Panc1 (cell line): ENCODE measurements around the gene GJD4.

ENCODE experiments used
- POLR2AphosphoS5 ChIP-seq: IDR thresholded peaks from 2 replicates; pipeline ENCODE4 v1.6.1; 2012; ENCODE audit warnings: mild to moderate bottlenecking, low read depth, low read length, moderate library complexity
- SIN3A ChIP-seq: IDR thresholded peaks from 2 replicates; pipeline ENCODE4 v1.6.1; 2012; ENCODE audit warnings: low read depth, mild to moderate bottlenecking, low read length, moderate library complexity, borderline replicate concordance; ENCODE audit not compliant: insufficient read depth
- TF ChIP-seq, protein P1 (sequence below): fragments of 450-650 bp; IDR thresholded peaks from 2 replicates; pipeline ENCODE4 v1.5.1; 2017; ENCODE audit warnings: mild to moderate bottlenecking

DNA sequence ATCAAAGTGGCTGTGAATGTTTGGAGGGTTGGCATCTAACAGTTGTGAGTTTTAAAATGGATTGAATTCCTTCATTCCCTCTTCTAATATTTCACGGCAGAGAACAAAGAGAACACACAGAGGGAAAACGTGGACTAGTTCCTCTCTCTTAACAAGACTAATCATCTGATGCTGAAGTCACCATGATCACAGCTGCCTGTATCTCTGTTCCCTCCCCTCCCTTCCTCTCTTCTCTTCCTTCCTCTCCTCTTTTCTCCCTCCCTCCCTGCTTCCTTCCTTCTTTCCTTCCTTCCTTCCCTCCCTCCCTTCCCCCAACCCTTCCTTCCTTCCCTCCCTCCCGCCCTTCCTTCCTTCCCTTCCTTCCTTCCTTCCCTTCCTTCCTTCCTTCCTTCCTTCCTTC, 10.0 kb upstream of the GJD4 start:
- TF ChIP-seq, protein P1, sequence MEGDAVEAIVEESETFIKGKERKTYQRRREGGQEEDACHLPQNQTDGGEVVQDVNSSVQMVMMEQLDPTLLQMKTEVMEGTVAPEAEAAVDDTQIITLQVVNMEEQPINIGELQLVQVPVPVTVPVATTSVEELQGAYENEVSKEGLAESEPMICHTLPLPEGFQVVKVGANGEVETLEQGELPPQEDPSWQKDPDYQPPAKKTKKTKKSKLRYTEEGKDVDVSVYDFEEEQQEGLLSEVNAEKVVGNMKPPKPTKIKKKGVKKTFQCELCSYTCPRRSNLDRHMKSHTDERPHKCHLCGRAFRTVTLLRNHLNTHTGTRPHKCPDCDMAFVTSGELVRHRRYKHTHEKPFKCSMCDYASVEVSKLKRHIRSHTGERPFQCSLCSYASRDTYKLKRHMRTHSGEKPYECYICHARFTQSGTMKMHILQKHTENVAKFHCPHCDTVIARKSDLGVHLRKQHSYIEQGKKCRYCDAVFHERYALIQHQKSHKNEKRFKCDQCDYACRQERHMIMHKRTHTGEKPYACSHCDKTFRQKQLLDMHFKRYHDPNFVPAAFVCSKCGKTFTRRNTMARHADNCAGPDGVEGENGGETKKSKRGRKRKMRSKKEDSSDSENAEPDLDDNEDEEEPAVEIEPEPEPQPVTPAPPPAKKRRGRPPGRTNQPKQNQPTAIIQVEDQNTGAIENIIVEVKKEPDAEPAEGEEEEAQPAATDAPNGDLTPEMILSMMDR, result no peak
- TF ChIP-seq SIN3A, result no peak
- no peak for TF ChIP-seq POLR2AphosphoS5
